GM12878 (cell line): ENCODE data around the gene SLU7. TPM values are rescaled to one million over a fixed set of nuclear protein-coding genes. Genes with fewer than 3 reads are reported as not detected.

ENCODE experiments used
- ASH2L ChIP-seq: fragments of 300-600, 200-600 bp; sonication (generic); IDR thresholded peaks from 2 replicates; pipeline ENCODE4 v1.6.1; 2017; ENCODE audit warnings: low read depth, mild to moderate bottlenecking, borderline replicate concordance
- ATF7 ChIP-seq: fragments of 450-650 bp; IDR thresholded peaks from 2 replicates; pipeline ENCODE4 v1.6.1; 2016; ENCODE audit warnings: low read depth, mild to moderate bottlenecking
- BACH1 ChIP-seq: fragments of 450-650 bp; IDR thresholded peaks from 2 replicates; pipeline ENCODE4 v1.6.1; 2017; ENCODE audit warnings: mild to moderate bottlenecking, borderline replicate concordance
- CHD1 ChIP-seq: IDR thresholded peaks from 2 replicates; pipeline ENCODE4 v1.6.1; 2012; ENCODE audit warnings: low read depth, low read length, improper control_type of control experiment
- DPF2 ChIP-seq: fragments of 450-650 bp; IDR thresholded peaks from 2 replicates; pipeline ENCODE4 v1.6.1; 2017; ENCODE audit warnings: mild to moderate bottlenecking
- EED ChIP-seq: sonication (generic); IDR thresholded peaks from 2 replicates; pipeline ENCODE4 v1.6.1; 2016; ENCODE audit warnings: antibody characterized with exemption, low read depth
- FOS ChIP-seq: IDR thresholded peaks from 3 replicates; pipeline ENCODE4 v1.6.1; 2011; ENCODE audit warnings: borderline replicate concordance; ENCODE audit not compliant: insufficient read length; ENCODE audit errors: extremely low read depth
- FOXK2 ChIP-seq: fragments of 450-650 bp; IDR thresholded peaks from 2 replicates; pipeline ENCODE4 v1.6.1; 2017; ENCODE audit warnings: mild to moderate bottlenecking, moderate library complexity
- GATAD2B ChIP-seq: fragments of 450-650 bp; conservative IDR thresholded peaks from 2 replicates; pipeline ENCODE4 v1.6.1; 2017; ENCODE audit warnings: low read depth, mild to moderate bottlenecking, moderate library complexity
- HSF1 ChIP-seq: fragments of 150-350 bp; IDR thresholded peaks from 2 replicates; pipeline ENCODE4 v1.6.1; 2014; ENCODE audit warnings: mild to moderate bottlenecking, low read depth, low read length
- JUNB ChIP-seq: IDR thresholded peaks from 2 replicates; pipeline ENCODE4 v1.6.1; 2016; ENCODE audit warnings: antibody characterized with exemption, mild to moderate bottlenecking
- JUND ChIP-seq: IDR thresholded peaks from 2 replicates; pipeline ENCODE4 v1.6.1; 2012; ENCODE audit warnings: low read depth, mild to moderate bottlenecking, low read length, improper control_type of control experiment, moderate library complexity
- KLF5 ChIP-seq: fragments of 450-650 bp; IDR thresholded peaks from 2 replicates; pipeline ENCODE4 v1.6.1; 2014; ENCODE audit warnings: mild to moderate bottlenecking; ENCODE audit not compliant: partially characterized antibody
- POLR2AphosphoS5 ChIP-seq: IDR thresholded peaks from 2 replicates; pipeline ENCODE4 v1.6.1; 2011; ENCODE audit warnings: mild to moderate bottlenecking, low read length, inconsistent platforms
- RELA ChIP-seq: fragments of 450-650 bp; IDR thresholded peaks from 2 replicates; pipeline ENCODE4 v1.8.0; 2014; ENCODE audit warnings: borderline replicate concordance; ENCODE audit not compliant: partially characterized antibody
- SPI1 ChIP-seq: IDR thresholded peaks from 2 replicates; pipeline ENCODE4 v1.6.1; 2011; ENCODE audit warnings: low read depth, mild to moderate bottlenecking, low read length, moderate library complexity, borderline replicate concordance; ENCODE audit not compliant: insufficient read depth
- TBL1XR1 ChIP-seq: IDR thresholded peaks from 2 replicates; pipeline ENCODE4 v1.6.1; 2012; ENCODE audit warnings: low read depth, low read length, improper control_type of control experiment
- TCF7 ChIP-seq: IDR thresholded peaks from 2 replicates; pipeline ENCODE4 v1.6.1; 2014; ENCODE audit warnings: antibody characterized with exemption, borderline replicate concordance
- ZBED1 ChIP-seq: IDR thresholded peaks from 2 replicates; pipeline ENCODE4 v1.6.1; 2016; ENCODE audit warnings: borderline replicate concordance
- ZNF24 ChIP-seq: fragments of 450-650 bp; IDR thresholded peaks from 2 replicates; pipeline ENCODE4 v1.6.1; 2017; ENCODE audit warnings: antibody characterized with exemption, mild to moderate bottlenecking
- ZNF274 ChIP-seq: IDR thresholded peaks from one replicate; pipeline ENCODE4 v1.8.0; 2011; ENCODE audit not compliant: insufficient read length, insufficient read depth
- ZSCAN29 ChIP-seq: fragments of 450-650 bp; IDR thresholded peaks from 2 replicates; pipeline ENCODE4 v1.6.1; 2017; ENCODE audit warnings: mild to moderate bottlenecking, moderate library complexity
- polyA plus RNA-seq, 11 experiments: library from polyadenylated mRNA; depleted of rRNA in 4 of 11; unstranded in 6 of 11; stranded (reverse) in 5 of 11; fragments of >200 nt; fragmentation: Nextera tagmentation in 4 of 11; fragmentation: Illumina TruSeq in 1 of 11; extraction: Ambion mirVana in 4 of 11; extraction: Trizol in 1 of 11; gene quantifications; 1 replicate in 1 of 11; 2 replicates in 10 of 11; pipeline versions ENCODE4 v1.2.1 to v1.2.3, GENCODE V29; 2011 to 2016; ENCODE audit warnings: inconsistent platforms in 2 of 11, missing spikeins in 2 of 11, low read depth in 1 of 11
- total RNA-seq, 4 experiments: library from RNA; depleted of rRNA in 3 of 4; stranded (reverse); fragments of >200 nt in 3 of 4; fragmentation: Illumina TruSeq in 1 of 4; extraction: Trizol in 1 of 4; gene quantifications; 2 replicates each; pipeline versions ENCODE4 v1.2.1 to v1.2.3, GENCODE V29; 2013 to 2021
- TF ChIP-seq, protein P1 (sequence below), 3 experiments: IDR thresholded peaks in 2 of 3; conservative IDR thresholded peaks in 1 of 3; 2 replicates each; pipeline ENCODE4 v1.5.1; 2011; ENCODE audit warnings: low read depth in 3 of 3, low read length in 3 of 3, mild to moderate bottlenecking in 3 of 3, control low read depth in 2 of 3, moderate library complexity in 2 of 3, inconsistent platforms in 1 of 3, mixed read lengths in 1 of 3; ENCODE audit not compliant: control insufficient read depth in 2 of 3, insufficient read depth in 1 of 3; ENCODE audit errors: extremely low read depth in 1 of 3
- TF ChIP-seq, protein P2 (sequence below): fragments of 450-650 bp; IDR thresholded peaks from 2 replicates; pipeline ENCODE4 v1.6.1; 2017; ENCODE audit warnings: mild to moderate bottlenecking, moderate library complexity

SLU7 gene
- total and polyA plus RNA-seq, 10 of the 15 experiments (the other 5 are each of a cell fraction or from before 2014, with no cell fraction given) = 32.7 to 55.2 (median 46.6) TPM

GRCh38 chr5:160438316-160439204 lies 19.7 kb upstream of the SLU7 start (continued):
- no peak for TF ChIP-seq JUNB
- TF ChIP-seq ASH2L = no peak
- no peak for TF ChIP-seq JUND
- TF ChIP-seq BACH1 = no peak
- TF ChIP-seq, protein P1, sequence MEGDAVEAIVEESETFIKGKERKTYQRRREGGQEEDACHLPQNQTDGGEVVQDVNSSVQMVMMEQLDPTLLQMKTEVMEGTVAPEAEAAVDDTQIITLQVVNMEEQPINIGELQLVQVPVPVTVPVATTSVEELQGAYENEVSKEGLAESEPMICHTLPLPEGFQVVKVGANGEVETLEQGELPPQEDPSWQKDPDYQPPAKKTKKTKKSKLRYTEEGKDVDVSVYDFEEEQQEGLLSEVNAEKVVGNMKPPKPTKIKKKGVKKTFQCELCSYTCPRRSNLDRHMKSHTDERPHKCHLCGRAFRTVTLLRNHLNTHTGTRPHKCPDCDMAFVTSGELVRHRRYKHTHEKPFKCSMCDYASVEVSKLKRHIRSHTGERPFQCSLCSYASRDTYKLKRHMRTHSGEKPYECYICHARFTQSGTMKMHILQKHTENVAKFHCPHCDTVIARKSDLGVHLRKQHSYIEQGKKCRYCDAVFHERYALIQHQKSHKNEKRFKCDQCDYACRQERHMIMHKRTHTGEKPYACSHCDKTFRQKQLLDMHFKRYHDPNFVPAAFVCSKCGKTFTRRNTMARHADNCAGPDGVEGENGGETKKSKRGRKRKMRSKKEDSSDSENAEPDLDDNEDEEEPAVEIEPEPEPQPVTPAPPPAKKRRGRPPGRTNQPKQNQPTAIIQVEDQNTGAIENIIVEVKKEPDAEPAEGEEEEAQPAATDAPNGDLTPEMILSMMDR (IDR thresholded peaks at IDR 0.05 in 2 of 3, conservative IDR thresholded peaks at IDR 0.05 in 1 of 3; ENCODE audit: control insufficient read depth in 2 of 3, extremely low read depth in 1 of 3, insufficient read depth in 1 of 3, low read depth in 3 of 3, low read length in 3 of 3) = peak; percentile 77 to 97 (median 94)
- TF ChIP-seq EED = peak; percentile 48; the same call in 1 of the 2 replicates
- no peak for TF ChIP-seq ZBED1
- 0 out of 2 replicates have a peak, but pooled peaks have one; percentile 30 for TF ChIP-seq TBL1XR1
- no peak for TF ChIP-seq KLF5
- no peak for TF ChIP-seq FOXK2
- 0 out of 2 replicates have a peak, but pooled peaks have one; percentile 17 for TF ChIP-seq ZNF24
- TF ChIP-seq GATAD2B = 0 out of 2 replicates have a peak, but pooled peaks have one; percentile 44
- 0 out of 2 replicates have a peak, but pooled peaks have one; percentile 46 for TF ChIP-seq CHD1
- TF ChIP-seq ZSCAN29 = no peak
- no peak; the same call in 1 of the 2 replicates for TF ChIP-seq SPI1
- TF ChIP-seq FOS = no peak
- TF ChIP-seq TCF7 = no peak
- TF ChIP-seq, protein P2, sequence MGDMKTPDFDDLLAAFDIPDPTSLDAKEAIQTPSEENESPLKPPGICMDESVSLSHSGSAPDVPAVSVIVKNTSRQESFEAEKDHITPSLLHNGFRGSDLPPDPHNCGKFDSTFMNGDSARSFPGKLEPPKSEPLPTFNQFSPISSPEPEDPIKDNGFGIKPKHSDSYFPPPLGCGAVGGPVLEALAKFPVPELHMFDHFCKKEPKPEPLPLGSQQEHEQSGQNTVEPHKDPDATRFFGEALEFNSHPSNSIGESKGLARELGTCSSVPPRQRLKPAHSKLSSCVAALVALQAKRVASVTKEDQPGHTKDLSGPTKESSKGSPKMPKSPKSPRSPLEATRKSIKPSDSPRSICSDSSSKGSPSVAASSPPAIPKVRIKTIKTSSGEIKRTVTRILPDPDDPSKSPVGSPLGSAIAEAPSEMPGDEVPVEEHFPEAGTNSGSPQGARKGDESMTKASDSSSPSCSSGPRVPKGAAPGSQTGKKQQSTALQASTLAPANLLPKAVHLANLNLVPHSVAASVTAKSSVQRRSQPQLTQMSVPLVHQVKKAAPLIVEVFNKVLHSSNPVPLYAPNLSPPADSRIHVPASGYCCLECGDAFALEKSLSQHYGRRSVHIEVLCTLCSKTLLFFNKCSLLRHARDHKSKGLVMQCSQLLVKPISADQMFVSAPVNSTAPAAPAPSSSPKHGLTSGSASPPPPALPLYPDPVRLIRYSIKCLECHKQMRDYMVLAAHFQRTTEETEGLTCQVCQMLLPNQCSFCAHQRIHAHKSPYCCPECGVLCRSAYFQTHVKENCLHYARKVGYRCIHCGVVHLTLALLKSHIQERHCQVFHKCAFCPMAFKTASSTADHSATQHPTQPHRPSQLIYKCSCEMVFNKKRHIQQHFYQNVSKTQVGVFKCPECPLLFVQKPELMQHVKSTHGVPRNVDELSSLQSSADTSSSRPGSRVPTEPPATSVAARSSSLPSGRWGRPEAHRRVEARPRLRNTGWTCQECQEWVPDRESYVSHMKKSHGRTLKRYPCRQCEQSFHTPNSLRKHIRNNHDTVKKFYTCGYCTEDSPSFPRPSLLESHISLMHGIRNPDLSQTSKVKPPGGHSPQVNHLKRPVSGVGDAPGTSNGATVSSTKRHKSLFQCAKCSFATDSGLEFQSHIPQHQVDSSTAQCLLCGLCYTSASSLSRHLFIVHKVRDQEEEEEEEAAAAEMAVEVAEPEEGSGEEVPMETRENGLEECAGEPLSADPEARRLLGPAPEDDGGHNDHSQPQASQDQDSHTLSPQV = no peak
- TF ChIP-seq RELA = no peak
- TF ChIP-seq HSF1 = no peak
- peak; percentile 15 for TF ChIP-seq ATF7
- TF ChIP-seq DPF2 = no peak
- TF ChIP-seq ZNF274 = no peak
- TF ChIP-seq POLR2AphosphoS5 = 0 out of 2 replicates have a peak, but pooled peaks have one; percentile 33
